Muscle layer of colon (tissue), 2 donors: ENCODE measurements around the gene DYDC1.

Experiments used
- H3K27ac ChIP-seq: one replicate; pipeline ENCODE4 v1.7.0; 2013; ENCODE audit warnings: low read depth, mild to moderate bottlenecking, low read length, moderate library complexity
- H3K27me3 ChIP-seq, 2 donors: one replicate each; pipeline ENCODE4 v1.7.0; 2013; ENCODE audit warnings: low read length in 2 of 2, mild to moderate bottlenecking in 2 of 2; ENCODE audit not compliant: insufficient read depth in 2 of 2, control insufficient read depth in 1 of 2
- H3K36me3 ChIP-seq: one replicate; pipeline ENCODE4 v1.7.0; 2013; ENCODE audit warnings: mild to moderate bottlenecking, low read length; ENCODE audit not compliant: insufficient read depth
- H3K4me1 ChIP-seq: one replicate; pipeline ENCODE4 v1.7.0; 2013; ENCODE audit warnings: mild to moderate bottlenecking, low read length; ENCODE audit not compliant: insufficient read depth
- H3K4me3 ChIP-seq, 2 donors: one replicate each; pipeline ENCODE4 v1.7.0; 2013; ENCODE audit warnings: low read length in 2 of 2, low read depth in 1 of 2, mild to moderate bottlenecking in 1 of 2, moderate library complexity in 1 of 2
- H3K9ac ChIP-seq: one replicate; pipeline ENCODE4 v1.7.0; 2013; ENCODE audit warnings: low read length
- H3K9me3 ChIP-seq: one replicate; pipeline ENCODE4 v1.7.0; 2013; ENCODE audit warnings: mild to moderate bottlenecking, low read length
- donor health status: abdominal sarcoma.
- donor health status: Adenocarcinoma of cecum.

DYDC1 gene

DNA sequence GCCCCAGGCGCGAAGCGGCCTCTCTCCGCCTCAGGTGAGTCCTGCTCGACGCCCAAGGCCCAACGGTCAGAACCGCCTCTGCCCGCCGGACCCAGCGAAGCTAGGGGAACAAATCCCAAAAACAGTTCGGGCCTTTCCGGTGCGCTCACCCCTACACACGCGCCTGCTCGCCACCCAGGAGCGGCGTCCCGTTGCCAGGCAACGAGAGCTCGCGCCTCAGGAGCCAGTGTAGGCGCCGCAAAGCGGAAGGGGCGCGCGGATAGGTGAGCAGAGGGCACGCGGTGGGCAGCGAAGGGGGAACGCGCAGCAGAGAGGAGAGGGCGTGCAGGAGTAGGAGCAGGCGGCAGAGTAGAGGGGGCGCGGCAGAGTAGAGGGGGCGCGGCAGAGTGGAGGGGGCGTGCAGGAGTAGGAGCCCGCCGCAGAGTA, at the start of gene DYDC1, which contains the start of gene DYDC2:
Gene DYDC1 (minus strand): TSS at position 193 of the 426 bp plus-strand sequence. CDS start 4,154 bp downstream, outside the sequence.
Gene DYDC2 (plus strand): TSS at position 219 of the 426 bp plus-strand sequence. CDS start 5,663 bp downstream, outside the sequence.
- Histone ChIP-seq H3K4me3 (peak within 1 kb of the TSS; percentile 39 to 43), H3K27ac (no peak within 1 kb of the TSS), H3K4me1 (no peaks in the 10 kb centered on the region), H3K9me3 (no peaks in the 10 kb centered on the region), H3K27me3 (peaks cover 6 to 28% of the 10 kb centered on the region in 2 donors), H3K9ac (no peak within 1 kb of the TSS), H3K36me3 (no peaks in the 10 kb centered on the region)

- no peaks in the 10 kb centered on the region for H3K36me3 ChIP-seq
- H3K27me3 ChIP-seq = no peaks in the 10 kb centered on the region
- no peak overlapping the region for H3K27ac ChIP-seq
- no peak overlapping the region for H3K4me3 ChIP-seq
- H3K9me3 ChIP-seq = no peaks in the 10 kb centered on the region
- peaks cover 26% of the 10 kb centered on the region for H3K4me1 ChIP-seq
- H3K9ac ChIP-seq = no peak overlapping the region
Measured at GRCh38 chr10:80406204-80406603, 49.6 kb upstream of the DYDC1 start.

- Histone ChIP-seq H3K4me1 (peaks cover 20% of the 10 kb centered on the region), H3K27ac (no peak overlapping the region)
Measured at GRCh38 chr10:80405626-80406025, 49.1 kb upstream of the DYDC1 start.

GRCh38 chr10:80405035-80405434, 48.5 kb upstream of the DYDC1 start:
- Histone ChIP-seq H3K4me3 (no peak overlapping the region), H3K4me1 (peaks cover 15% of the 10 kb centered on the region), H3K9ac (no peak overlapping the region), H3K9me3 (no peaks in the 10 kb centered on the region), H3K36me3 (no peaks in the 10 kb centered on the region), H3K27ac (no peak overlapping the region), H3K27me3 (no peaks in the 10 kb centered on the region)

More at GRCh38 chr10:80405626-80406025, 49.1 kb upstream of the DYDC1 start:
- Histone ChIP-seq H3K9ac (no peak overlapping the region), H3K36me3 (no peaks in the 10 kb centered on the region), H3K27me3 (no peaks in the 10 kb centered on the region), H3K9me3 (no peaks in the 10 kb centered on the region), H3K4me3 (no peak overlapping the region)

GRCh38 chr10:80400136-80400804, 43.7 kb upstream of the DYDC1 start:
- H3K36me3 ChIP-seq = no peaks in the 10 kb centered on the region
- no peak overlapping the region for H3K27ac ChIP-seq
- H3K9ac ChIP-seq = no peak overlapping the region

DNA sequence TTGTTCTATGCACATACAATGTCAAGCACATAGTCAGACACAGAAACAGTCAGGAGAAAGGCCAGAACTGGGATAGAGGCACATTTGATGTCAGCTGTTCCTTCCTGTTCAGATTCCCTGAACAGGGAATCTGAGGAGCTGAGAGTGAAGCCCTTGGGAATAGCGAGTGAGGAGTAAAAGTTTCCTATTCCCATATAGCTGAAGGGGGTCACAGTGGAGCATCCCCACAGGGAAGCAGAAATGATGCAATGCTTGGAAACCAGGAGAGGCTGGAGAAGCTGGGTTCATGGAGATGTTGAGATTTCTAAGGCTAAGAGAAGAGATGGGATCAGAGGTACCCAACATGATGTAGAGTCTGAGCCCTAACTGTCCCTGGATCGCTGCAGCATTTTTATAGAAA, 40.5 kb upstream of the DYDC1 start:
- Histone ChIP-seq H3K36me3 (no peaks in the 10 kb centered on the region), H3K4me3 (no peak overlapping the region), H3K27me3 (no peaks in the 10 kb centered on the region), H3K9ac (no peak overlapping the region), H3K9me3 (no peaks in the 10 kb centered on the region), H3K4me1 (no peaks in the 10 kb centered on the region), H3K27ac (no peak overlapping the region)

More at GRCh38 chr10:80400136-80400804, 43.7 kb upstream of the DYDC1 start:
- Histone ChIP-seq H3K4me1 (no peaks in the 10 kb centered on the region), H3K27me3 (no peaks in the 10 kb centered on the region), H3K4me3 (no peak overlapping the region), H3K9me3 (no peaks in the 10 kb centered on the region)

- Histone ChIP-seq H3K9ac (no peak overlapping the region), H3K36me3 (no peaks in the 10 kb centered on the region), H3K4me1 (no peaks in the 10 kb centered on the region), H3K27me3 (no peaks in the 10 kb centered on the region), H3K4me3 (no peak overlapping the region), H3K27ac (no peak overlapping the region), H3K9me3 (no peaks in the 10 kb centered on the region)
Measured at GRCh38 chr10:80394358-80394916, 37.9 kb upstream of the DYDC1 start.

GRCh38 chr10:80392250-80392649, 35.7 kb upstream of the DYDC1 start:
- no peaks in the 10 kb centered on the region for H3K4me1 ChIP-seq
- H3K27ac ChIP-seq = no peak overlapping the region
- H3K36me3 ChIP-seq = no peaks in the 10 kb centered on the region
- H3K9me3 ChIP-seq = no peaks in the 10 kb centered on the region
- no peaks in the 10 kb centered on the region for H3K27me3 ChIP-seq
- no peak overlapping the region for H3K4me3 ChIP-seq
- no peak overlapping the region for H3K9ac ChIP-seq

DNA sequence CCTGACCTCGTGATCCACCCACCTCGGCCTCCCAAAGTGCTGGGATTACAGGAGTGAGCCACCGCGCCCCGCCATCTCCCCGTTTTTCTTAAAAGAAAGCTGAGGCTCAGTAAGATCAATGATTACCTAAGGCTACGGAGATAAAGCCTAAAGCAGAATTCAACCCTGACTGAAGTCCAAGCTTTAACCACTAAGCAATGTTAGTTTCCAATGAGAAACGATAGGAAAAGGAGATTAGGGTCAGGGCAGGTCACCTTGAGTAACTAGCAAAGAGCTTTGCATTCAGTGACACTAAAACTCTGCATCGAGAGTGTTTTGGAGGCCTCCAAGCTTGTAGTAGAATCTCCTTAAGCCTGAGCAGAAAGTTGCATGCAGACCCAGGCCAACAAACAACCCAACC, 34.2 kb upstream of the DYDC1 start:
- no peaks in the 10 kb centered on the region for H3K4me1 ChIP-seq
- H3K27ac ChIP-seq = no peak overlapping the region
- no peaks in the 10 kb centered on the region for H3K36me3 ChIP-seq
- H3K9ac ChIP-seq = no peak overlapping the region
- no peaks in the 10 kb centered on the region for H3K27me3 ChIP-seq
- no peaks in the 10 kb centered on the region for H3K9me3 ChIP-seq
- no peak overlapping the region for H3K4me3 ChIP-seq

- no peaks in the 10 kb centered on the region for H3K27me3 ChIP-seq
- no peak overlapping the region for H3K4me3 ChIP-seq
- H3K9me3 ChIP-seq = no peaks in the 10 kb centered on the region
- no peak overlapping the region for H3K9ac ChIP-seq
- no peaks in the 10 kb centered on the region for H3K36me3 ChIP-seq
- no peaks in the 10 kb centered on the region for H3K4me1 ChIP-seq
- no peak overlapping the region for H3K27ac ChIP-seq
Measured at GRCh38 chr10:80382989-80383388, 26.4 kb upstream of the DYDC1 start.

DNA sequence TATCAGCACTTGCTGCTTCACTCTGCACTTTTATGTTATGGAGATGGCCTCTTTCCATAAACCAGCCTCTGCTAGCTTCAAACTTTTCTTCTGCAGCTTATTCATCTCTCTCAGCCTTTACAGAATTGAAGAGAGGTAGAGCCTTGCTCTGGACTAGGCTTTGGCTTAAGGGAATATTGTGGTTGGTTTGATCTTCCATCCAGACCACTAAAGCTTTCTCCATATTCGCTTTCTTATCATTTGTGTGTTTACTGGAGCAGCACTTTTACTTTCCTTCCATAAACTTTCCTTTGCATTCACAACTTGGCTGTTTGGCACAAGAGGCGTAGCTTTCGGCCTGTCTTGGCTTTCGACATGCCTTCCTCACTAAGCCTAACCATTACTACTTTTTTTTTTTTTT, 23.6 kb upstream of the DYDC1 start:
- Histone ChIP-seq H3K36me3 (no peaks in the 10 kb centered on the region), H3K27ac (no peak overlapping the region), H3K9me3 (no peaks in the 10 kb centered on the region), H3K27me3 (no peaks in the 10 kb centered on the region), H3K4me1 (no peaks in the 10 kb centered on the region), H3K9ac (no peak overlapping the region), H3K4me3 (no peak overlapping the region)

- H3K27me3 ChIP-seq = no peaks in the 10 kb centered on the region
- no peaks in the 10 kb centered on the region for H3K9me3 ChIP-seq
- H3K4me3 ChIP-seq = no peak overlapping the region
- no peaks in the 10 kb centered on the region for H3K4me1 ChIP-seq
- H3K27ac ChIP-seq = no peak overlapping the region
- H3K36me3 ChIP-seq = no peaks in the 10 kb centered on the region
- H3K9ac ChIP-seq = no peak overlapping the region
Measured at GRCh38 chr10:80379701-80380100, 23.1 kb upstream of the DYDC1 start.
